ENCODE results near the gene CHURC1.

The CHURC1 gene

GRCh38 chr14:64953310-64953654, 39.0 kb downstream of the CHURC1 start:
- peaks cover 8% of the 10 kb centered on the region for H3K4me1 ChIP-seq (ENCODE audit: control insufficient read depth, low read length)
- no peaks in the 10 kb centered on the region for H4K20me1 ChIP-seq (ENCODE audit: control insufficient read depth, insufficient read depth, low read depth, low read length)
- no peak overlapping the region for H3K4me2 ChIP-seq (ENCODE audit: low read length)
- H3K27ac ChIP-seq (ENCODE audit: low read depth, low read length), result no peak overlapping the region
- H3K9me2 ChIP-seq (replicated peaks; ENCODE audit: control insufficient read depth, low read length), result no peaks in the 10 kb centered on the region
- no peaks in the 10 kb centered on the region for H3K9me3 ChIP-seq (ENCODE audit: control insufficient read depth, insufficient read depth, low read length)
- no peaks in the 10 kb centered on the region for H3F3A ChIP-seq (ENCODE audit: control insufficient read depth, insufficient read depth)
- H3K79me2 ChIP-seq (ENCODE audit: control insufficient read depth, low read length), result no peaks in the 10 kb centered on the region
- H3K36me3 ChIP-seq (ENCODE audit: control insufficient read depth, low read length), result no peaks in the 10 kb centered on the region
- H3K27me3 ChIP-seq (ENCODE audit: control insufficient read depth, low read length), result no peaks in the 10 kb centered on the region
- peak; percentile 6 for TF ChIP-seq CTCF (IDR thresholded peaks at IDR 0.05; ENCODE audit: low read depth, low read length, poor library complexity, severe bottlenecking)
- TF ChIP-seq EZH2phosphoT487 (IDR thresholded peaks at IDR 0.05; ENCODE audit: borderline replicate concordance, low read length), result no peak
- H3K4me3 ChIP-seq (ENCODE audit: low read length), result no peak overlapping the region

- H3K4me3 ChIP-seq (ENCODE audit: low read length), result no peak overlapping the region
These were observed 39.4 kb downstream of the CHURC1 start for GRCh38 chr14:64953661-64954060.

GRCh38 chr14:64954491-64955240, 40.4 kb downstream of the CHURC1 start:
- no peaks in the 10 kb centered on the region for H3K9me3 ChIP-seq (ENCODE audit: control insufficient read depth, insufficient read depth, low read length)
- no peaks in the 10 kb centered on the region for H3K27me3 ChIP-seq (ENCODE audit: control insufficient read depth, low read length)
- no peaks in the 10 kb centered on the region for H4K20me1 ChIP-seq (ENCODE audit: control insufficient read depth, insufficient read depth, low read depth, low read length)
- no peak overlapping the region for H3K27ac ChIP-seq (ENCODE audit: low read depth, low read length)
- no peak overlapping the region for H3K4me2 ChIP-seq (ENCODE audit: low read length)
- no peaks in the 10 kb centered on the region for H3K36me3 ChIP-seq (ENCODE audit: control insufficient read depth, low read length)
- peaks cover 8% of the 10 kb centered on the region for H3K4me1 ChIP-seq (ENCODE audit: control insufficient read depth, low read length)
- H3F3A ChIP-seq (ENCODE audit: control insufficient read depth, insufficient read depth), result no peaks in the 10 kb centered on the region
- H3K79me2 ChIP-seq (ENCODE audit: control insufficient read depth, low read length), result no peaks in the 10 kb centered on the region
- no peak overlapping the region for H3K4me3 ChIP-seq (ENCODE audit: low read length)
- TF ChIP-seq CTCF (IDR thresholded peaks at IDR 0.05; ENCODE audit: low read depth, low read length, poor library complexity, severe bottlenecking) (no peak), EZH2phosphoT487 (IDR thresholded peaks at IDR 0.05; ENCODE audit: borderline replicate concordance, low read length) (no peak)
- H3K9me2 ChIP-seq (replicated peaks; ENCODE audit: control insufficient read depth, low read length), result no peaks in the 10 kb centered on the region

More at GRCh38 chr14:64953661-64954060, 39.4 kb downstream of the CHURC1 start:
- TF ChIP-seq EZH2phosphoT487 (IDR thresholded peaks at IDR 0.05; ENCODE audit: borderline replicate concordance, low read length) (no peak), CTCF (IDR thresholded peaks at IDR 0.05; ENCODE audit: low read depth, low read length, poor library complexity, severe bottlenecking) (no peak)
- no peaks in the 10 kb centered on the region for H3K79me2 ChIP-seq (ENCODE audit: control insufficient read depth, low read length)
- H3F3A ChIP-seq (ENCODE audit: control insufficient read depth, insufficient read depth), result no peaks in the 10 kb centered on the region
- no peaks in the 10 kb centered on the region for H3K36me3 ChIP-seq (ENCODE audit: control insufficient read depth, low read length)
- H3K9me2 ChIP-seq (replicated peaks; ENCODE audit: control insufficient read depth, low read length), result no peaks in the 10 kb centered on the region
- no peak overlapping the region for H3K27ac ChIP-seq (ENCODE audit: low read depth, low read length)
- H4K20me1 ChIP-seq (ENCODE audit: control insufficient read depth, insufficient read depth, low read depth, low read length), result no peaks in the 10 kb centered on the region
- H3K4me2 ChIP-seq (ENCODE audit: low read length), result no peak overlapping the region
- peaks cover 8% of the 10 kb centered on the region for H3K4me1 ChIP-seq (ENCODE audit: control insufficient read depth, low read length)
- H3K9me3 ChIP-seq (ENCODE audit: control insufficient read depth, insufficient read depth, low read length), result no peaks in the 10 kb centered on the region
- H3K27me3 ChIP-seq (ENCODE audit: control insufficient read depth, low read length), result no peaks in the 10 kb centered on the region

All from DOHH2 (cell line).